PC-3 (cell line): ENCODE data around the gene MID1.

Experiments
- CTCF ChIP-seq: fragments of 300-600 bp; sonication (generic); conservative IDR thresholded peaks from 2 replicates; pipeline ENCODE4 v1.5.1; 2017; ENCODE audit warnings: antibody characterized with exemption, low read depth, mild to moderate bottlenecking, low read length
- EZH2 ChIP-seq: fragments of 300-600 bp; sonication (generic); IDR thresholded peaks from one replicate; pipeline ENCODE4 v1.6.1; 2017; ENCODE audit warnings: antibody characterized with exemption, mild to moderate bottlenecking, low read length; ENCODE audit not compliant: unreplicated experiment
- EZH2phosphoT487 ChIP-seq: fragments of 300-600 bp; sonication (generic); IDR thresholded peaks from 2 replicates; pipeline ENCODE4 v1.6.1; 2018; ENCODE audit warnings: mild to moderate bottlenecking, antibody characterized with exemption, low read length, borderline replicate concordance

DNA sequence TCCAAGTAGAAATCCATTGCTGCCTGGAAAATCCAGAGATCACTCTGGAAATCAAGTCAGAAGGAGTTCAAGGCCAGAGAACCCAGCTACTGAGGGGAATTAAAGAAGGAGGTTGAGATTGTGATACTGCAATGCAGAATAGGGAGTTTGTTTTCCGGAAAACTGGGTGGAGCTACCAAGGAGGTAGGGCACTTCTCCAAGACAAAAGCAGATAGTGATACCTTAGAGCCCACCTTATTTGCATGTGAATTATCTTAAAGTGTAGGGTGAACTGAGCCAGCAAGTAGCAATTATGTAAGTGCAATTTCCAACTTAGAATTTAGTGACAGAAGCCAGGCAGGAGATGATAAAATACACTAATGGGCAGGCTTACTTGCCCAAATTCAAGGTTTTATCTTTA, 178.9 kb downstream of the MID1 start:
- TF ChIP-seq EZH2 = no peak
- TF ChIP-seq CTCF = no peak
- TF ChIP-seq EZH2phosphoT487 = no peak
